GM12875 (cell line): ENCODE results near the gene UBTFL1.

Source experiments
- H3K4me3 ChIP-seq: one replicate; pipeline ENCODE4 v1.5.1; 2011; ENCODE audit warnings: low read depth, low read length, control low read depth
- TF ChIP-seq, protein P1 (sequence below): IDR thresholded peaks from 2 replicates; pipeline ENCODE4 v1.5.1; 2011; ENCODE audit warnings: low read depth, mild to moderate bottlenecking, control low read depth, inconsistent platforms, low read length, moderate library complexity, borderline replicate concordance; ENCODE audit not compliant: insufficient read depth

UBTFL1 gene

DNA sequence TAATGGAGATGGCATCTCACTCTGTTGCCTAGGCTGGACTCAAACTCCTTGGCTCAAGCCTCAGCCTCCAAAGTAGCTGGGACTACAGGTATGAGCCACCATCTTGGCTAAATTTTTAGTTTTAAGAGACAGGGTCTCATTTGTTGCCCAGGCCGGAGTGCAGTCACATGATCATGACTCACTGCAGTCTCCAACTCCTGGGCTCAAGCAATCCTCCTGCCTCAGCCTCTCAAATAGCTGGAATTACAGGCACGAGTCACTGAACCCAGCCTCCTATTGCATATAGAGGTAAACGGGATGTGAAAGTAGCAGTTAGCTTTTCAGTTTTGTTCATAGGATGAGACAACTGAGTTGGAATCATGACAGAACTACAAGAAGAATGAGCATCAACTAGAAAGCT lies 39.2 kb downstream of the UBTFL1 start:
- no peak overlapping the region for H3K4me3 ChIP-seq
- TF ChIP-seq, protein P1, sequence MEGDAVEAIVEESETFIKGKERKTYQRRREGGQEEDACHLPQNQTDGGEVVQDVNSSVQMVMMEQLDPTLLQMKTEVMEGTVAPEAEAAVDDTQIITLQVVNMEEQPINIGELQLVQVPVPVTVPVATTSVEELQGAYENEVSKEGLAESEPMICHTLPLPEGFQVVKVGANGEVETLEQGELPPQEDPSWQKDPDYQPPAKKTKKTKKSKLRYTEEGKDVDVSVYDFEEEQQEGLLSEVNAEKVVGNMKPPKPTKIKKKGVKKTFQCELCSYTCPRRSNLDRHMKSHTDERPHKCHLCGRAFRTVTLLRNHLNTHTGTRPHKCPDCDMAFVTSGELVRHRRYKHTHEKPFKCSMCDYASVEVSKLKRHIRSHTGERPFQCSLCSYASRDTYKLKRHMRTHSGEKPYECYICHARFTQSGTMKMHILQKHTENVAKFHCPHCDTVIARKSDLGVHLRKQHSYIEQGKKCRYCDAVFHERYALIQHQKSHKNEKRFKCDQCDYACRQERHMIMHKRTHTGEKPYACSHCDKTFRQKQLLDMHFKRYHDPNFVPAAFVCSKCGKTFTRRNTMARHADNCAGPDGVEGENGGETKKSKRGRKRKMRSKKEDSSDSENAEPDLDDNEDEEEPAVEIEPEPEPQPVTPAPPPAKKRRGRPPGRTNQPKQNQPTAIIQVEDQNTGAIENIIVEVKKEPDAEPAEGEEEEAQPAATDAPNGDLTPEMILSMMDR = no peak

DNA sequence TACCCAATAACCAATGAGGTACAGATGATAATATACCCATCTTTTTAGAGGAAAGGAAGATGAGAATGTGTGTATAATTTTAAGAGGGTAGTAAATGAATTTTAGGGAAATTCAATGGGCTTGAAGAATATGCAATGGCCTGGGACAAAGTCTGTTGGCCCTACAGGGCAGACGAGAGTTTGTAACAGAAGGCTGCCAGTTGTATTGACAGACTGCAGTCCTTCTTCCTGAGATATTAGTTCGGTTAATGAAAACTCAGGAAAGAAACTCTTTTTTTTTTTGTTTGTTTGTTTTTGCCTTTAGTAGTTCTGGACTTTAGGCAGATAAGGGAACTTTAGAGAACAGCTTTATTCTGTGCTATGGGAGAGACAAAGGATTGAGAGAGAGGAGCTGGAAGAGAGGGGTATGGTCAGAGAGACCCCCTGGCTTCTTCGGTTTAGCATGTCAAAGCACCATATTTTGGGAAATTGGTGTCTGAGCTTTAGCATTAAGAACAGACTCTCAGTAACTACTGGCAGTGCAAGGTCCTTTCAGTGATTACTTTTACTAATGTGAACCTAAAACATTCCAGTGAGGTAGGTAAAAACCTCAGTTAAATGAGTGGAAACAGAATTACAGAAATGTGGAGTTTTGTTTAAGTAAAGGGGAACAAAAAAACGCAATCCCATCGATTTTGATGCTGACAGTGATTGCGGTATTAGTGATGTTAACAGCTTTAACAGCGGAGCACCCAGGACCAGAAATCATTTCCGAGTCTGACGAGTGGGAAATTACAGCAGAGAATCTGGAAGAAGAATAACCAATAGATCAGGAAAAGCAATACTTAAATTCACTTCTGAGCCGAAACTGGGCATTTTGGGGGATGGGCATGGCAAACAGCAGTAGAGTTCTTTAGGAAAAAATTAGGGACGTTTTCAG lies 48.1 kb downstream of the UBTFL1 start:
- no peak overlapping the region for H3K4me3 ChIP-seq
- TF ChIP-seq, protein P1 = no peak

DNA sequence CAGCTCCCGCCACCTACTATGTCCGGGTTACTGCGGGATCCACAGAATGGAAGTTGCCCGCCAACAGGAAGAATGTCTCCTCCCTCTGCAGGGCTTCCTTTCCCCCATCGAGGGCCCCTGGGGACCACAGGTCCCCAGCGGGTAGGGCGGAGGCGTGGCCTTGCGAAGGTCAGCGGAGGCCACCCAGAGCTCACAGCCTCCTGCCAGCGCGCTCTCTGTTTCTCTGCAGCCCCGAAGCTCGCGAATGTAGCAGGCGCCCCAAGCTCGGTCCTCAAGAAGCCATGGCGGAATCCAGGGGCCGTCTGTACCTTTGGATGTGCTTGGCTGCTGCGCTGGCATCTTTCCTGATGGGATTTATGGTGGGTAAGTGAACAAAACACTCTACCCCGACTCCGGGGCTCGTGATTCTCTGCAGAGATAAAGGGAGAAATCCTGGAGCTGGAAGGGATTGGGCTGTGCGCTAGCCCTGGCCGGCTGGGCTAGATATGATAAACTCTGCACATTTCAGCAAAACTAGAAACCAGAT lies 48.8 kb downstream of the UBTFL1 start, which contains the start of gene NAALAD2:
Gene NAALAD2 (plus strand): TSS at position 186 of the 526 bp plus-strand sequence. CDS start 96 bp downstream, at position 282.
- TF ChIP-seq, protein P1 = no peak
- H3K4me3 ChIP-seq = no peak within 1 kb of the TSS

DNA sequence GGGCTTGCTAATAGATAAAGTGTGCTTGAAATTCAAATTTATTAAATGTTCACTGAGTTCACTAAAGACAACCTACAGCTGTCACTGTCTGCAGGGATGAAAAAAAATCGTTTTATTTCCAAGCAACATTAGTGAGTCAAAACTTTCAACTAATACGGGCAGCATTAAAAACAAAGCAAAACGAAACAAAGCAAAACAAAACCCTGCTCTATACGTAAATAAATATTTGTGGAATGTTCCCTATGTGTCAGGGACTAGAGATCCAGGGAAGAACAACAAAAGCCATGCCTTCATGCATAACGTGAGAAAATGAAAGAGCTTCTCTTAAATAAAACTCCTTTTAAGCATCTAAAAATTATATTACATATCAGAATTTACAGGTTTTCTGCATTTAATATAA lies 49.3 kb downstream of the UBTFL1 start:
- H3K4me3 ChIP-seq = no peak overlapping the region
- TF ChIP-seq, protein P1 = no peak
